ENCODE data around the gene FAAP20. TPM values are rescaled to one million over a fixed set of nuclear protein-coding genes. Genes with fewer than 3 reads are reported as not detected.

Gene FAAP20
- total and polyA plus RNA-seq, 2 donors (not counting 1 experiment from before 2014, with no cell fraction given): 31.2 to 68.1 TPM

GRCh38 chr1:2227346-2228156 is 33.0 kb upstream of the FAAP20 start:
- under 1% methylated on average over 129 of the region's 129 CpGs for WGBS (ENCODE audit: insufficient coverage)
- peak overlapping the region; percentile 67 for H3K9ac ChIP-seq (ENCODE audit: low read length)
- H4K20me1 ChIP-seq (ENCODE audit: control insufficient read depth, insufficient read depth, low read length, poor library complexity, severe bottlenecking): peaks cover 37% of the 10 kb centered on the region
- no peaks in the 10 kb centered on the region for H3K9me3 Mint-ChIP-seq (ENCODE audit: insufficient read depth)
- no peaks in the 10 kb centered on the region for H3K27me3 Mint-ChIP-seq
- ChIA-PET POLR2A (interaction anchor here (0.6 to 1.6 kb wide), 5 partner anchors 28 to 164 kb away, joined by 3 to 9 read pairs (median 4); partner anchors contain the start of genes FAAP20, MORN1 and RER1), CTCF (interaction anchor here (0.6 to 3.9 kb wide), 7 partner anchors 31 to 320 kb away, joined by 3 to 22 read pairs (median 4); partner anchors contain the start of gene FAAP20)
- peak overlapping the region in 4 of 5 experiments; percentile 50 to 65 (median 60) for H3K4me3 ChIP-seq (ENCODE audit: control extremely low read depth in 1 of 5, extremely low read depth in 1 of 5, insufficient read depth in 1 of 5, low read depth in 2 of 5, low read length in 4 of 5)
- peaks cover 35 to 43% of the 10 kb centered on the region in 2 donors for H3K4me1 ChIP-seq (ENCODE audit: control insufficient read depth in 2 of 2, insufficient read depth in 2 of 2, low read length in 2 of 2)
- peak; percentile 98 for DNase-seq
- intact Hi-C loops (cut with micrococcal nuclease): loop anchor here (1.0 to 5.0 kb wide), 4 partner anchors 22 to 1675 kb away; partner anchors contain the start of gene C1orf174
- peak overlapping the region; percentile 69 for H2AFZ ChIP-seq (ENCODE audit: insufficient read depth, low read depth, low read length, poor library complexity, severe bottlenecking)
- ATAC-seq (ENCODE audit: low read depth): peak; percentile 91
- H3K27me3 ChIP-seq (replicated peaks in 1 of 4; ENCODE audit: control extremely low read depth in 1 of 4, control insufficient read depth in 3 of 4, insufficient read depth in 4 of 4, low read length in 3 of 4): no peaks in the 10 kb centered on the region
- H3K27ac ChIP-seq (ENCODE audit: low read length in 2 of 2): peak overlapping the region; percentile 57 to 83
- TF ChIP-seq EZH2 (IDR thresholded peaks at IDR 0.05; ENCODE audit: borderline replicate concordance, insufficient read depth, low read depth, low read length, poor library complexity, severe bottlenecking): no peak
- TF ChIP-seq, protein P1, sequence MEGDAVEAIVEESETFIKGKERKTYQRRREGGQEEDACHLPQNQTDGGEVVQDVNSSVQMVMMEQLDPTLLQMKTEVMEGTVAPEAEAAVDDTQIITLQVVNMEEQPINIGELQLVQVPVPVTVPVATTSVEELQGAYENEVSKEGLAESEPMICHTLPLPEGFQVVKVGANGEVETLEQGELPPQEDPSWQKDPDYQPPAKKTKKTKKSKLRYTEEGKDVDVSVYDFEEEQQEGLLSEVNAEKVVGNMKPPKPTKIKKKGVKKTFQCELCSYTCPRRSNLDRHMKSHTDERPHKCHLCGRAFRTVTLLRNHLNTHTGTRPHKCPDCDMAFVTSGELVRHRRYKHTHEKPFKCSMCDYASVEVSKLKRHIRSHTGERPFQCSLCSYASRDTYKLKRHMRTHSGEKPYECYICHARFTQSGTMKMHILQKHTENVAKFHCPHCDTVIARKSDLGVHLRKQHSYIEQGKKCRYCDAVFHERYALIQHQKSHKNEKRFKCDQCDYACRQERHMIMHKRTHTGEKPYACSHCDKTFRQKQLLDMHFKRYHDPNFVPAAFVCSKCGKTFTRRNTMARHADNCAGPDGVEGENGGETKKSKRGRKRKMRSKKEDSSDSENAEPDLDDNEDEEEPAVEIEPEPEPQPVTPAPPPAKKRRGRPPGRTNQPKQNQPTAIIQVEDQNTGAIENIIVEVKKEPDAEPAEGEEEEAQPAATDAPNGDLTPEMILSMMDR (IDR thresholded peaks at IDR 0.05): no peak
- H3K4me1 Mint-ChIP-seq: peaks cover 37% of the 10 kb centered on the region
- H3K9me3 ChIP-seq (ENCODE audit: control extremely low read depth in 1 of 3, control insufficient read depth in 2 of 3, insufficient read depth in 1 of 3, low read length in 2 of 3): no peaks in the 10 kb centered on the region
- H3K4me3 Mint-ChIP-seq: peak overlapping the region; percentile 80
- H3K36me3 ChIP-seq (replicated peaks in 1 of 2; ENCODE audit: control extremely low read depth in 1 of 2, control insufficient read depth in 1 of 2, extremely low read depth in 1 of 2, insufficient read depth in 2 of 2, low read length in 1 of 2): peaks cover 0 to 3% of the 10 kb centered on the region in 2 experiments
- H3K4me2 ChIP-seq (replicated peaks; ENCODE audit: low read depth, low read length, poor library complexity, severe bottlenecking): peak overlapping the region; percentile 82
- peaks cover 38% of the 10 kb centered on the region for H3K79me2 ChIP-seq (ENCODE audit: control insufficient read depth, insufficient read depth, low read length)
- H3K27ac Mint-ChIP-seq: peak overlapping the region; percentile 83

Data from B cell (primary cell).